Measurements from ENCODE around the gene MC1R. TPM values are rescaled to one million over a fixed set of nuclear protein-coding genes. Genes with fewer than 3 reads are reported as not detected.

MC1R gene
- total and polyA plus RNA-seq, 2 donors from 2014 or later: 2.1 to 13.5 TPM

- Histone ChIP-seq H3K27ac (ENCODE audit: low read depth in 2 of 2, low read length in 2 of 2) (no peak overlapping the region), H3K4me1 (ENCODE audit: control insufficient read depth in 2 of 3, insufficient read depth in 2 of 3, low read depth in 1 of 3, low read length in 3 of 3) (no peaks in the 10 kb centered on the region), H3K36me3 (ENCODE audit: control insufficient read depth in 2 of 3, insufficient read depth in 3 of 3, low read length in 3 of 3) (peaks cover 4 to 42% (median 33%) of the 10 kb centered on the region in 3 donors), H3K9me3 (ENCODE audit: control insufficient read depth in 2 of 3, insufficient read depth in 1 of 3, low read length in 3 of 3) (no peaks in the 10 kb centered on the region), H3K4me3 (ENCODE audit: low read length in 3 of 3) (no peak overlapping the region), H3K27me3 (ENCODE audit: control insufficient read depth, insufficient read depth, low read length) (no peaks in the 10 kb centered on the region), H3K9ac (ENCODE audit: low read length in 3 of 3) (no peak overlapping the region)
- TF ChIP-seq CTCF (IDR thresholded peaks at IDR 0.05; ENCODE audit: borderline replicate concordance, extremely low read depth, insufficient read depth): no peak
- FAIRE-seq (no peak), DNase-seq (no peak)
- intact Hi-C loops (cut with DNase I): no loop called here
Measured at GRCh38 chr16:89892635-89893034, 26.0 kb upstream of the MC1R start.

GRCh38 chr16:89893642-89894548 is 24.8 kb upstream of the MC1R start:
- no peak overlapping the region for H3K9ac ChIP-seq (ENCODE audit: low read length in 3 of 3)

GRCh38 chr16:89895482-89896250 is 23.0 kb upstream of the MC1R start:
- no peak overlapping the region for H3K27ac ChIP-seq (ENCODE audit: low read depth in 2 of 2, low read length in 2 of 2)
- no peaks in the 10 kb centered on the region for H3K27me3 ChIP-seq (ENCODE audit: control insufficient read depth, insufficient read depth, low read length)
- TF ChIP-seq CTCF (IDR thresholded peaks at IDR 0.05; ENCODE audit: borderline replicate concordance, extremely low read depth, insufficient read depth): no peak
- no peak overlapping the region for H3K4me3 ChIP-seq (ENCODE audit: low read length in 3 of 3)
- peaks cover 9 to 45% (median 40%) of the 10 kb centered on the region in 3 donors for H3K36me3 ChIP-seq (ENCODE audit: control insufficient read depth in 2 of 3, insufficient read depth in 3 of 3, low read length in 3 of 3)
- H3K9ac ChIP-seq (ENCODE audit: low read length in 3 of 3): no peak overlapping the region
- intact Hi-C loops (cut with DNase I): no loop called here
- no peaks in the 10 kb centered on the region for H3K4me1 ChIP-seq (ENCODE audit: control insufficient read depth in 2 of 3, insufficient read depth in 2 of 3, low read depth in 1 of 3, low read length in 3 of 3)
- no peaks in the 10 kb centered on the region for H3K9me3 ChIP-seq (ENCODE audit: control insufficient read depth in 2 of 3, insufficient read depth in 1 of 3, low read length in 3 of 3)
- FAIRE-seq (no peak), DNase-seq (no peak)

More at GRCh38 chr16:89893642-89894548, 24.8 kb upstream of the MC1R start:
- H3K27ac ChIP-seq (ENCODE audit: low read depth in 2 of 2, low read length in 2 of 2): no peak overlapping the region
- FAIRE-seq (no peak), DNase-seq (no peak)
- TF ChIP-seq CTCF (IDR thresholded peaks at IDR 0.05; ENCODE audit: borderline replicate concordance, extremely low read depth, insufficient read depth): no peak
- H3K4me1 ChIP-seq (ENCODE audit: control insufficient read depth in 2 of 3, insufficient read depth in 2 of 3, low read depth in 1 of 3, low read length in 3 of 3): no peaks in the 10 kb centered on the region
- H3K4me3 ChIP-seq (ENCODE audit: low read length in 3 of 3): no peak overlapping the region
- intact Hi-C loops (cut with DNase I): no loop called here
- no peaks in the 10 kb centered on the region for H3K9me3 ChIP-seq (ENCODE audit: control insufficient read depth in 2 of 3, insufficient read depth in 1 of 3, low read length in 3 of 3)
- peaks cover 6 to 42% (median 35%) of the 10 kb centered on the region in 3 donors for H3K36me3 ChIP-seq (ENCODE audit: control insufficient read depth in 2 of 3, insufficient read depth in 3 of 3, low read length in 3 of 3)
- H3K27me3 ChIP-seq (ENCODE audit: control insufficient read depth, insufficient read depth, low read length): no peaks in the 10 kb centered on the region
